OCI-LY7 (cell line): ENCODE measurements around the gene RHBDL1. TPM values are rescaled to one million over a fixed set of nuclear protein-coding genes. Genes with fewer than 3 reads are reported as not detected.

Experiments
- BruUV-seq: library from RNA; stranded (reverse); fragments of 400-500 nt; replicated peaks from 2 replicates; lab custom pipeline; 2021; lab: Mats Ljungman, UMichigan
- CTCF ChIA-PET: fragments of 300-600 bp; sonication (Branson Sonifier 250); formaldehyde crosslinking; loops from one replicate; lab custom pipeline; 2022; ENCODE audit warnings: antibody characterized with exemption; ENCODE audit not compliant: unreplicated experiment; lab: Charles Lee
- POLR2A ChIA-PET: fragments of 300-600 bp; sonication (Branson Sonifier 250); formaldehyde crosslinking; loops from one replicate; lab custom pipeline; 2022; ENCODE audit warnings: antibody characterized with exemption; lab: Charles Lee
- DNase-seq: peaks from one replicate; pipeline ENCODE4 v3.0.0-alpha.2; 2015; ENCODE audit warnings: low spot score
- H2AFZ ChIP-seq: fragments of 200-600 bp; sonication (generic), shearing (Covaris generic); 2 replicates; pipeline ENCODE4 v1.6.1; 2014; ENCODE audit warnings: mild to moderate bottlenecking, antibody characterized with exemption, low read length, moderate library complexity
- H3K27ac ChIP-seq: fragments of 200-600 bp; sonication (generic); 2 replicates; pipeline ENCODE4 v1.5.1; 2014; ENCODE audit warnings: mixed run types, low read depth, mild to moderate bottlenecking, moderate library complexity, low read length, inconsistent platforms; ENCODE audit not compliant: poor library complexity, severe bottlenecking
- H3K36me3 ChIP-seq: fragments of 200-600 bp; sonication (generic); 2 replicates; pipeline ENCODE4 v1.6.1; 2014; ENCODE audit warnings: mild to moderate bottlenecking, antibody characterized with exemption, low read length, moderate library complexity, mixed read lengths; ENCODE audit not compliant: insufficient read depth
- H3K4me1 ChIP-seq: fragments of 200-600 bp; sonication (generic); 2 replicates; pipeline ENCODE4 v1.5.1; 2014; ENCODE audit warnings: mild to moderate bottlenecking, low read length; ENCODE audit not compliant: insufficient read depth, poor library complexity, severe bottlenecking
- H3K4me2 ChIP-seq: fragments of 200-600 bp; sonication (generic); 2 replicates; pipeline ENCODE4 v1.6.1; 2014; ENCODE audit warnings: mild to moderate bottlenecking, low read length
- H3K4me3 ChIP-seq: fragments of 200-600 bp; sonication (generic); 2 replicates; pipeline ENCODE4 v1.5.1; 2014; ENCODE audit warnings: mild to moderate bottlenecking, low read depth, low read length; ENCODE audit not compliant: poor library complexity, severe bottlenecking
- H3K79me2 ChIP-seq: fragments of 200-600 bp; sonication (generic); 2 replicates; pipeline ENCODE4 v1.6.1; 2016; ENCODE audit warnings: low read depth, mild to moderate bottlenecking, low read length, moderate library complexity, mixed read lengths; ENCODE audit not compliant: insufficient read depth
- H3K9me2 ChIP-seq: fragments of 200-600 bp; sonication (generic); 2 replicates; pipeline ENCODE4 v1.6.1; 2016; ENCODE audit warnings: mild to moderate bottlenecking, low read length, mixed read lengths; ENCODE audit not compliant: insufficient read depth
- H3K9me3 ChIP-seq: fragments of 200-600 bp; sonication (generic); 2 replicates; pipeline ENCODE4 v1.6.1; 2014; ENCODE audit warnings: mild to moderate bottlenecking, mixed run types, low read length, mixed read lengths
- H4K20me1 ChIP-seq: fragments of 200-600 bp; sonication (generic); 2 replicates; pipeline ENCODE4 v1.6.1; 2014; ENCODE audit warnings: mild to moderate bottlenecking, antibody characterized with exemption, low read length, moderate library complexity, mixed read lengths; ENCODE audit not compliant: insufficient read depth
- CTCF ChIP-seq: fragments of 200-600 bp; sonication (generic); conservative IDR thresholded peaks from 2 replicates; pipeline ENCODE4 v1.5.1; 2014; ENCODE audit warnings: mild to moderate bottlenecking, antibody characterized with exemption, low read length, moderate library complexity, mixed read lengths
- EZH2phosphoT487 ChIP-seq: fragments of 200-600 bp; sonication (generic); IDR thresholded peaks from 2 replicates; pipeline ENCODE4 v1.6.1; 2018; ENCODE audit warnings: low read depth, borderline replicate concordance, mild to moderate bottlenecking, mixed run types, antibody characterized with exemption, low read length, moderate library complexity, mixed read lengths
- intact Hi-C: fragments of 100-400 bp; cut with micrococcal nuclease; formaldehyde crosslinking; loops from one replicate; pipeline ENCODE4 v1.10.0; 2022; ENCODE audit not compliant: unreplicated experiment
- total RNA-seq, 2 experiments: library from RNA; depleted of rRNA in 1 of 2; stranded (reverse); fragments of >200 nt in 1 of 2; shearing (Covaris generic) in 1 of 2; gene quantifications; 2 replicates each; pipeline ENCODE4 v1.2.3, GENCODE V29; 2014 to 2022

RHBDL1 gene
- total RNA-seq, 2 experiments from 2014 or later: 4.2 TPM

GRCh38 chr16:673399-673991, 2.0 kb upstream of the RHBDL1 start:
- no peaks in the 10 kb centered on the region; the same call in 1 of the 2 replicates for H4K20me1 ChIP-seq
- ChIA-PET POLR2A (no interaction called here), CTCF (no interaction called here)
- DNase-seq: no peak
- intact Hi-C loops: no loop called here
- peaks cover 14% of the 10 kb centered on the region for H3K4me1 ChIP-seq
- no peak overlapping the region for H3K4me2 ChIP-seq
- H2AFZ ChIP-seq: no peak overlapping the region
- no peaks in the 10 kb centered on the region for H3K9me2 ChIP-seq
- H3K27ac ChIP-seq: no peak overlapping the region
- H3K9me3 ChIP-seq: no peaks in the 10 kb centered on the region
- H3K4me3 ChIP-seq: no peak overlapping the region
- peaks cover 45% of the 10 kb centered on the region for H3K36me3 ChIP-seq
- TF ChIP-seq CTCF (no peak), EZH2phosphoT487 (no peak)
- H3K79me2 ChIP-seq: peaks cover 7% of the 10 kb centered on the region; the same call in 1 of the 2 replicates
- BruUV-seq: TSS peak; percentile 83

GRCh38 chr16:674214-674881, 1.1 kb upstream of the RHBDL1 start:
- H3K4me3 ChIP-seq: no peak overlapping the region
- H4K20me1 ChIP-seq: no peaks in the 10 kb centered on the region; the same call in 1 of the 2 replicates
- no peak for DNase-seq
- ChIA-PET POLR2A (no interaction called here), CTCF (no interaction called here)
- H3K4me1 ChIP-seq: peaks cover 13% of the 10 kb centered on the region
- no TSS peak for BruUV-seq
- H3K4me2 ChIP-seq: no peak overlapping the region
- H3K9me2 ChIP-seq: no peaks in the 10 kb centered on the region
- no peaks in the 10 kb centered on the region for H3K9me3 ChIP-seq
- intact Hi-C loops: no loop called here
- no peak overlapping the region for H3K27ac ChIP-seq
- H3K36me3 ChIP-seq: peaks cover 45% of the 10 kb centered on the region
- TF ChIP-seq CTCF (no peak), EZH2phosphoT487 (no peak)
- no peaks in the 10 kb centered on the region for H3K79me2 ChIP-seq
- no peak overlapping the region for H2AFZ ChIP-seq
